HCT116 (cell line): ENCODE results near the gene IQCK.

Experiments
- EZH2 ChIP-seq: fragments of 200-600 bp; sonication (generic); IDR thresholded peaks from 2 replicates; pipeline ENCODE4 v1.6.1; 2017; ENCODE audit warnings: antibody characterized with exemption, mixed run types
- FOSL1 ChIP-seq: IDR thresholded peaks from 2 replicates; pipeline ENCODE4 v1.6.1; 2012; ENCODE audit warnings: low read depth
- POLR2A ChIP-seq: IDR thresholded peaks from 2 replicates; pipeline ENCODE4 v1.7.0; 2011; ENCODE audit warnings: borderline replicate concordance; ENCODE audit not compliant: insufficient read depth, insufficient read length; ENCODE audit errors: extremely low read depth
- SIN3A ChIP-seq: IDR thresholded peaks from 2 replicates; pipeline ENCODE4 v1.6.1; 2012; ENCODE audit warnings: low read depth
- SP1 ChIP-seq: IDR thresholded peaks from 2 replicates; pipeline ENCODE4 v1.6.1; 2012; ENCODE audit warnings: low read depth
- TCF7L2 ChIP-seq: IDR thresholded peaks from 2 replicates; pipeline ENCODE4 v1.7.0; 2011; ENCODE audit warnings: borderline replicate concordance, inconsistent platforms; ENCODE audit not compliant: insufficient read depth, insufficient read length; ENCODE audit errors: extremely low read depth
- TF ChIP-seq, protein P1 (sequence below), 3 experiments: fragments of 200-600 bp in 1 of 3; sonication (generic) in 1 of 3; IDR thresholded peaks in 2 of 3; conservative IDR thresholded peaks in 1 of 3; 2 replicates each; pipeline ENCODE4 v1.5.1; 2012 to 2017; ENCODE audit warnings: low read depth in 2 of 3, low read length in 2 of 3, antibody characterized with exemption in 1 of 3, borderline replicate concordance in 1 of 3, control low read depth in 1 of 3, mild to moderate bottlenecking in 1 of 3, mixed read lengths in 1 of 3, mixed run types in 1 of 3, moderate library complexity in 1 of 3; ENCODE audit not compliant: insufficient read depth in 1 of 3

DNA sequence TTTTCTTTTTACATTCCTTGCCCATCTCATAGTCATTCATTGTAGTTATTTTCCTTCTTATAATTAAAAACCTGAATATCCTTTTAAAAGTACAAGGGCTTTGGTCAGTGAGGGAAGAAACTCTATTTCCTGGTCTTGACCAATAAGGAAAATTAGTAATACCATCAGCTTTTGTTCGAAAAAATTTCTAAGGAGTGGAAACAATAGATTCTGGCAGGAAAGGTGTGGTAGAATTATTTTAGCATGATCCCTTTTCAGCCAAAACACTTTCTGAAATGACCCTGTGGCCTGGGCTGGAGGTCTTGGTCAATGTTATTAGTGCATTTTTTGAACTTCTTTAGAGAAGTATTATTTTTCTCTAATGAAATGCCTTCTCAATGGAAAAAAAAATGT, 36.6 kb downstream of the IQCK start:
- TF ChIP-seq, protein P1, sequence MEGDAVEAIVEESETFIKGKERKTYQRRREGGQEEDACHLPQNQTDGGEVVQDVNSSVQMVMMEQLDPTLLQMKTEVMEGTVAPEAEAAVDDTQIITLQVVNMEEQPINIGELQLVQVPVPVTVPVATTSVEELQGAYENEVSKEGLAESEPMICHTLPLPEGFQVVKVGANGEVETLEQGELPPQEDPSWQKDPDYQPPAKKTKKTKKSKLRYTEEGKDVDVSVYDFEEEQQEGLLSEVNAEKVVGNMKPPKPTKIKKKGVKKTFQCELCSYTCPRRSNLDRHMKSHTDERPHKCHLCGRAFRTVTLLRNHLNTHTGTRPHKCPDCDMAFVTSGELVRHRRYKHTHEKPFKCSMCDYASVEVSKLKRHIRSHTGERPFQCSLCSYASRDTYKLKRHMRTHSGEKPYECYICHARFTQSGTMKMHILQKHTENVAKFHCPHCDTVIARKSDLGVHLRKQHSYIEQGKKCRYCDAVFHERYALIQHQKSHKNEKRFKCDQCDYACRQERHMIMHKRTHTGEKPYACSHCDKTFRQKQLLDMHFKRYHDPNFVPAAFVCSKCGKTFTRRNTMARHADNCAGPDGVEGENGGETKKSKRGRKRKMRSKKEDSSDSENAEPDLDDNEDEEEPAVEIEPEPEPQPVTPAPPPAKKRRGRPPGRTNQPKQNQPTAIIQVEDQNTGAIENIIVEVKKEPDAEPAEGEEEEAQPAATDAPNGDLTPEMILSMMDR (IDR thresholded peaks at IDR 0.05 in 2 of 3, conservative IDR thresholded peaks at IDR 0.05 in 1 of 3; ENCODE audit: borderline replicate concordance in 1 of 3, insufficient read depth in 1 of 3, low read depth in 2 of 3, low read length in 2 of 3) = no peak
- TF ChIP-seq SP1 (no peak), POLR2A (no peak), EZH2 (no peak), SIN3A (no peak), TCF7L2 (no peak), FOSL1 (no peak)
